HCT116 (cell line): Measurements from ENCODE around the gene MFAP2. TPM values are rescaled to one million over a fixed set of nuclear protein-coding genes. Genes with fewer than 3 reads are reported as not detected.

ENCODE experiments used
- ATAC-seq: fragments of 200-7000 bp; cut with Tn5 transposase; 2 replicates; pipeline ENCODE4 v1.9.1; 2020; ENCODE audit warnings: mild to moderate bottlenecking, moderate library complexity
- BruUV-seq: library from RNA; stranded (reverse); fragments of 400-500 nt; replicated peaks from 2 replicates; lab custom pipeline; 2021; lab: Mats Ljungman, UMichigan
- CTCF ChIA-PET: fragments of 300-600 bp; sonication (Branson Sonifier 250); formaldehyde crosslinking; loops from one replicate; lab custom pipeline; 2021; ENCODE audit warnings: antibody characterized with exemption; lab: Charles Lee
- POLR2A ChIA-PET: fragments of 300-600, 350-600 bp; sonication (Branson Sonifier 250); formaldehyde crosslinking; loops from one replicate; lab custom pipeline; 2021; ENCODE audit warnings: antibody characterized with exemption; lab: Charles Lee
- RAD21 ChIA-PET, 2 experiments: fragments of 300-600 bp; sonication (Branson Sonifier 250); formaldehyde crosslinking; loops; one replicate each; lab custom pipeline; 2023; ENCODE audit warnings: low total read pairs in 2 of 2; ENCODE audit not compliant: uncharacterized antibody in 2 of 2, unreplicated experiment in 2 of 2, low non-redundant PET in 1 of 2; lab: Charles Lee
- DNase-seq: peaks from one replicate; pipeline ENCODE4 v3.0.0-alpha.2; 2010; ENCODE audit warnings: low read depth, low spot score
- H2AFZ ChIP-seq: fragments of 200-600 bp; shearing (Covaris generic), sonication (generic); 2 replicates; pipeline ENCODE4 v1.6.1; 2017; ENCODE audit warnings: low read depth, mixed run types, mixed read lengths, antibody characterized with exemption, low read length; ENCODE audit not compliant: poor library complexity, severe bottlenecking
- H3K27ac ChIP-seq: 2 replicates; pipeline ENCODE4 v1.5.1; 2012; ENCODE audit warnings: low read depth, low read length
- H3K27me3 ChIP-seq: fragments of 200-600 bp; sonication (generic); 2 replicates; pipeline ENCODE4 v1.6.1; 2016; ENCODE audit warnings: mixed run types, low read length, mixed read lengths; ENCODE audit not compliant: insufficient read depth
- H3K36me3 ChIP-seq, 2 experiments: fragments of 200-500 bp in 1 of 2; fragments of 200-600 bp in 1 of 2; sonication (Bioruptor generic) in 1 of 2; sonication (generic) in 1 of 2; 2 replicates each; pipeline versions ENCODE4 v1.5.1 to v1.6.1; 2014 to 2016; ENCODE audit warnings: low read length in 2 of 2, inconsistent platforms in 1 of 2, mixed read lengths in 1 of 2, mixed run types in 1 of 2; ENCODE audit not compliant: insufficient read depth in 2 of 2, control insufficient read depth in 1 of 2
- H3K4me1 ChIP-seq, 2 experiments: fragments of 200-600 bp in 1 of 2; sonication (generic) in 1 of 2; 2 replicates each; pipeline versions ENCODE4 v1.5.1 to v1.6.1; 2012 to 2017; ENCODE audit warnings: low read length in 2 of 2, inconsistent platforms in 1 of 2, mild to moderate bottlenecking in 1 of 2, mixed read lengths in 1 of 2, mixed run types in 1 of 2, moderate library complexity in 1 of 2; ENCODE audit not compliant: insufficient read depth in 2 of 2, control insufficient read depth in 1 of 2
- H3K4me2 ChIP-seq: fragments of 200-600 bp; sonication (generic); 2 replicates; pipeline ENCODE4 v1.6.1; 2017; ENCODE audit warnings: mixed run types, low read length, mixed read lengths
- H3K4me3 ChIP-seq, 2 experiments: fragments of 200-600 bp in 1 of 2; sonication (generic) in 1 of 2; replicated peaks in 1 of 2; 2 replicates each; pipeline ENCODE4 v1.5.1; 2011 to 2016; ENCODE audit warnings: low read length in 2 of 2, control low read depth in 1 of 2, low read depth in 1 of 2, mild to moderate bottlenecking in 1 of 2, mixed read lengths in 1 of 2, mixed run types in 1 of 2
- H3K79me2 ChIP-seq: fragments of 200-600 bp; sonication (generic); 2 replicates; pipeline ENCODE4 v1.6.1; 2017; ENCODE audit warnings: mild to moderate bottlenecking, mixed run types, low read length, moderate library complexity, mixed read lengths; ENCODE audit not compliant: insufficient read depth
- H3K9ac ChIP-seq: fragments of 200-600 bp; sonication (generic); 2 replicates; pipeline ENCODE4 v1.6.1; 2016; ENCODE audit warnings: low read length, mixed read lengths
- H3K9me2 ChIP-seq: fragments of 200-600 bp; sonication (generic), shearing (Covaris generic); 2 replicates; pipeline ENCODE4 v1.6.1; 2017; ENCODE audit warnings: mixed run types, mild to moderate bottlenecking, moderate library complexity; ENCODE audit not compliant: insufficient read depth
- H3K9me3 ChIP-seq, 2 experiments: fragments of 200-500 bp in 1 of 2; fragments of 200-600 bp in 1 of 2; sonication (Bioruptor generic) in 1 of 2; sonication (generic) in 1 of 2; 2 replicates each; pipeline ENCODE4 v1.6.1; 2014 to 2017; ENCODE audit warnings: low read length in 2 of 2, mixed read lengths in 2 of 2, inconsistent platforms in 1 of 2, low read depth in 1 of 2, mild to moderate bottlenecking in 1 of 2, mixed run types in 1 of 2, moderate library complexity in 1 of 2; ENCODE audit not compliant: control insufficient read depth in 1 of 2, insufficient read depth in 1 of 2
- H4K20me1 ChIP-seq: fragments of 200-600 bp; sonication (generic), shearing (Covaris generic); 2 replicates; pipeline ENCODE4 v1.6.1; 2017; ENCODE audit warnings: mixed run types, mild to moderate bottlenecking, moderate library complexity; ENCODE audit not compliant: insufficient read depth
- CBX3 ChIP-seq: IDR thresholded peaks from 2 replicates; pipeline ENCODE4 v1.6.1; 2012; ENCODE audit warnings: low read depth
- CEBPB ChIP-seq: IDR thresholded peaks from 2 replicates; pipeline ENCODE4 v1.6.1; 2012; ENCODE audit warnings: low read depth
- CTCF ChIP-seq, 3 experiments: fragments of 200-600 bp in 1 of 3; sonication (generic) in 1 of 3; IDR thresholded peaks in 2 of 3; conservative IDR thresholded peaks in 1 of 3; 2 replicates each; pipeline ENCODE4 v1.5.1; 2012 to 2017; ENCODE audit warnings: low read depth in 2 of 3, low read length in 2 of 3, antibody characterized with exemption in 1 of 3, borderline replicate concordance in 1 of 3, control low read depth in 1 of 3, mild to moderate bottlenecking in 1 of 3, mixed read lengths in 1 of 3, mixed run types in 1 of 3, moderate library complexity in 1 of 3; ENCODE audit not compliant: insufficient read depth in 1 of 3
- ELF1 ChIP-seq: IDR thresholded peaks from 2 replicates; pipeline ENCODE4 v1.6.1; 2012; ENCODE audit warnings: low read depth, borderline replicate concordance
- RAD21 ChIP-seq: IDR thresholded peaks from 2 replicates; pipeline ENCODE4 v1.6.1; 2012; ENCODE audit warnings: low read depth, mild to moderate bottlenecking
- TCF7L2 ChIP-seq: IDR thresholded peaks from 2 replicates; pipeline ENCODE4 v1.7.0; 2011; ENCODE audit warnings: borderline replicate concordance, inconsistent platforms; ENCODE audit not compliant: insufficient read depth, insufficient read length; ENCODE audit errors: extremely low read depth
- YY1 ChIP-seq: IDR thresholded peaks from 2 replicates; pipeline ENCODE4 v1.6.1; 2011; ENCODE audit warnings: low read length, low read depth, moderate library complexity, mild to moderate bottlenecking; ENCODE audit not compliant: insufficient replicate concordance; ENCODE audit errors: extremely low read depth
- ZFX ChIP-seq: fragments of 450-650 bp; IDR thresholded peaks from 2 replicates; pipeline ENCODE4 v1.6.1; 2017
- intact Hi-C: fragments of 100-400 bp; cut with micrococcal nuclease; formaldehyde crosslinking; loops from 2 replicates; pipeline ENCODE4 v1.10.0; 2022
- total RNA-seq: library from RNA; stranded (reverse); gene quantifications from one replicate; pipeline ENCODE4 v1.2.1, GENCODE V29; 2021; ENCODE audit not compliant: unreplicated experiment
- TF ChIP-seq, protein P1 (sequence below): IDR thresholded peaks from 2 replicates; pipeline ENCODE4 v1.6.1; 2012
- TF ChIP-seq, protein P2 (sequence below): IDR thresholded peaks from 2 replicates; pipeline ENCODE4 v1.6.1; 2012; ENCODE audit warnings: low read depth

The MFAP2 gene
- total RNA-seq, 1 experiment from 2014 or later, result 63.1 TPM

DNA sequence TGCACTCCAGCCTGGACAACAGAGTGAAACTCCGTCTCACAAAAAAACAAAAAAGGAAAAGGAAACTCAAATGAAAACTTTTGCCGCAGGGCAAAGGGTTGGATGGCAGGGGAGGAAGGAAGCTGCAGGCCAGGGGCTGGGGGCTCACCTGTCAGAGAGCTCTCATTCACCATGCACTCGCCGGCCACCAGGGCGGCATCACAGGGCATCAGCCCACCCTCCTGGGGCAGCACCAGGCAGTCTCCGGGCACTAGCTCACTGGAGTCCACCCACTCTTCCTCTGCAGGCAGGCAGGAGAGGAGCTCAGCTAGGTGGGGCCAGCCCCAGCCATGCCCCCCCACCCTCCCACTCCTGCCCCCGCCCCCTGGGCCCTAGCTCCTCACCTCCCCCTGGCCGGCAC is 19.4 kb upstream of the MFAP2 start:
- no peak overlapping the region for H2AFZ ChIP-seq
- BruUV-seq, result no TSS peak
- TF ChIP-seq CTCF (IDR thresholded peaks at IDR 0.05 in 2 of 3, conservative IDR thresholded peaks at IDR 0.05 in 1 of 3; ENCODE audit: borderline replicate concordance in 1 of 3, insufficient read depth in 1 of 3, low read depth in 2 of 3, low read length in 2 of 3), result peak in 2 of 3 experiments; percentile 24 to 30; a peak in 2 of 6 replicates
- TF ChIP-seq, protein P1, sequence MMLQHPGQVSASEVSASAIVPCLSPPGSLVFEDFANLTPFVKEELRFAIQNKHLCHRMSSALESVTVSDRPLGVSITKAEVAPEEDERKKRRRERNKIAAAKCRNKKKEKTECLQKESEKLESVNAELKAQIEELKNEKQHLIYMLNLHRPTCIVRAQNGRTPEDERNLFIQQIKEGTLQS, result no peak
- H3K4me3 ChIP-seq, result no peak overlapping the region
- no peak overlapping the region for H3K4me2 ChIP-seq
- H3K36me3 ChIP-seq, result peaks cover 0 to 15% of the 10 kb centered on the region in 2 experiments; a peak in 2 of 4 replicates
- intact Hi-C loops, result no loop called here
- H4K20me1 ChIP-seq, result no peaks in the 10 kb centered on the region
- H3K4me1 ChIP-seq, result peaks cover 0 to 7% of the 10 kb centered on the region in 2 experiments; a peak in 2 of 4 replicates
- POLR2A ChIA-PET, result interaction anchor here (1.1 kb wide), 1 partner anchor 19 kb away, joined by 3 read pairs; the partner anchor contains the start of gene MFAP2
- no peaks in the 10 kb centered on the region for H3K9me2 ChIP-seq
- no peaks in the 10 kb centered on the region for H3K27me3 ChIP-seq
- peak; percentile 62 for ATAC-seq
- CTCF ChIA-PET, result interaction anchor here (0.8 kb wide), 1 partner anchor 15 kb away, joined by 3 read pairs; no protein-coding TSS in a partner anchor
- DNase-seq, result no peak
- no peaks in the 10 kb centered on the region for H3K9me3 ChIP-seq
- H3K27ac ChIP-seq, result no peak overlapping the region
- H3K79me2 ChIP-seq, result no peaks in the 10 kb centered on the region
- H3K9ac ChIP-seq, result no peak overlapping the region
- RAD21 ChIA-PET, result no interaction called here

DNA sequence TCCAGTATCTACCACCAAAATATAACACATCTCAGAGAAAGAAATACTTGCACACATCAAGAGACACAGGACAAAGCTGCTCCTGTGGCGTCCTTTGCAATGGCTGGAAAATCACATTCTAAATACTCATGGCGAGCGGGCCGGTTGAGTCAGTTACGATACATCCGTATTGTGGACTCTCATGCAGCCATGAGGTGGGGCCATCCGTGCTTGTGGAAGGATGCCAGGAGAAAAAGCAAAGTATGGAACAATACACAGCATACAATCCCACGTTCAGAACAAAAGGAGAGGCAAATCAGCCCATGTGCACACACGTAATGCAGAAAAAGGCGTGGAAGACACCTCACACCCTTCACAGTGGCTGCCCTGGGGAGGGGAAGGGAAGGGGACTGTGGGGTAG is 18.2 kb upstream of the MFAP2 start:
- no peak overlapping the region for H3K4me3 ChIP-seq
- no peaks in the 10 kb centered on the region for H3K27me3 ChIP-seq
- H3K36me3 ChIP-seq, result peaks cover 0 to 15% of the 10 kb centered on the region in 2 experiments; a peak in 2 of 4 replicates
- no peak overlapping the region for H3K9ac ChIP-seq
- H3K9me2 ChIP-seq, result no peaks in the 10 kb centered on the region
- H3K9me3 ChIP-seq, result no peaks in the 10 kb centered on the region
- no TSS peak for BruUV-seq
- CTCF ChIA-PET, result no interaction called here
- POLR2A ChIA-PET, result no interaction called here
- no peak overlapping the region for H3K27ac ChIP-seq
- H2AFZ ChIP-seq, result no peak overlapping the region
- H3K79me2 ChIP-seq, result no peaks in the 10 kb centered on the region
- no peaks in the 10 kb centered on the region for H3K4me1 ChIP-seq
- intact Hi-C loops, result no loop called here
- no peaks in the 10 kb centered on the region for H4K20me1 ChIP-seq
- DNase-seq (no peak), ATAC-seq (no peak)
- RAD21 ChIA-PET, result no interaction called here
- no peak overlapping the region for H3K4me2 ChIP-seq
- TF ChIP-seq ELF1, result no peak
- TF ChIP-seq ZFX, result no peak
- TF ChIP-seq TCF7L2, result no peak
- TF ChIP-seq CEBPB, result no peak
- no peak for TF ChIP-seq RAD21
- no peak for TF ChIP-seq YY1
- no peak for TF ChIP-seq CBX3
- TF ChIP-seq, protein P2, sequence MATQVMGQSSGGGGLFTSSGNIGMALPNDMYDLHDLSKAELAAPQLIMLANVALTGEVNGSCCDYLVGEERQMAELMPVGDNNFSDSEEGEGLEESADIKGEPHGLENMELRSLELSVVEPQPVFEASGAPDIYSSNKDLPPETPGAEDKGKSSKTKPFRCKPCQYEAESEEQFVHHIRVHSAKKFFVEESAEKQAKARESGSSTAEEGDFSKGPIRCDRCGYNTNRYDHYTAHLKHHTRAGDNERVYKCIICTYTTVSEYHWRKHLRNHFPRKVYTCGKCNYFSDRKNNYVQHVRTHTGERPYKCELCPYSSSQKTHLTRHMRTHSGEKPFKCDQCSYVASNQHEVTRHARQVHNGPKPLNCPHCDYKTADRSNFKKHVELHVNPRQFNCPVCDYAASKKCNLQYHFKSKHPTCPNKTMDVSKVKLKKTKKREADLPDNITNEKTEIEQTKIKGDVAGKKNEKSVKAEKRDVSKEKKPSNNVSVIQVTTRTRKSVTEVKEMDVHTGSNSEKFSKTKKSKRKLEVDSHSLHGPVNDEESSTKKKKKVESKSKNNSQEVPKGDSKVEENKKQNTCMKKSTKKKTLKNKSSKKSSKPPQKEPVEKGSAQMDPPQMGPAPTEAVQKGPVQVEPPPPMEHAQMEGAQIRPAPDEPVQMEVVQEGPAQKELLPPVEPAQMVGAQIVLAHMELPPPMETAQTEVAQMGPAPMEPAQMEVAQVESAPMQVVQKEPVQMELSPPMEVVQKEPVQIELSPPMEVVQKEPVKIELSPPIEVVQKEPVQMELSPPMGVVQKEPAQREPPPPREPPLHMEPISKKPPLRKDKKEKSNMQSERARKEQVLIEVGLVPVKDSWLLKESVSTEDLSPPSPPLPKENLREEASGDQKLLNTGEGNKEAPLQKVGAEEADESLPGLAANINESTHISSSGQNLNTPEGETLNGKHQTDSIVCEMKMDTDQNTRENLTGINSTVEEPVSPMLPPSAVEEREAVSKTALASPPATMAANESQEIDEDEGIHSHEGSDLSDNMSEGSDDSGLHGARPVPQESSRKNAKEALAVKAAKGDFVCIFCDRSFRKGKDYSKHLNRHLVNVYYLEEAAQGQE, result no peak
- TF ChIP-seq, protein P1, result no peak
